WTC11 (cell line): Measurements from ENCODE around the gene RECK.

Experiments
- ESRRA ChIP-seq: sonication (generic); formaldehyde crosslinking; IDR thresholded peaks from 2 replicates; pipeline ENCODE4 v1.8.1; 2022; ENCODE audit warnings: mild to moderate bottlenecking, missing genetic modification reagents, borderline replicate concordance
- FOXP4 ChIP-seq: sonication (generic); formaldehyde crosslinking; IDR thresholded peaks from 2 replicates; pipeline ENCODE4 v1.8.0; 2022; ENCODE audit warnings: mild to moderate bottlenecking, missing genetic modification reagents
- TF ChIP-seq, protein P1 (sequence below): fragments of 200-600 bp; IDR thresholded peaks from 2 replicates; pipeline ENCODE4 v1.8.0; 2022; ENCODE audit warnings: antibody characterized with exemption

GRCh38 chr9:36102742-36103495 lies 66.2 kb downstream of the RECK start:
- TF ChIP-seq ESRRA (CRISPR knock-in tag) = no peak
- TF ChIP-seq FOXP4 (CRISPR knock-in tag) = no peak
- TF ChIP-seq, protein P1, sequence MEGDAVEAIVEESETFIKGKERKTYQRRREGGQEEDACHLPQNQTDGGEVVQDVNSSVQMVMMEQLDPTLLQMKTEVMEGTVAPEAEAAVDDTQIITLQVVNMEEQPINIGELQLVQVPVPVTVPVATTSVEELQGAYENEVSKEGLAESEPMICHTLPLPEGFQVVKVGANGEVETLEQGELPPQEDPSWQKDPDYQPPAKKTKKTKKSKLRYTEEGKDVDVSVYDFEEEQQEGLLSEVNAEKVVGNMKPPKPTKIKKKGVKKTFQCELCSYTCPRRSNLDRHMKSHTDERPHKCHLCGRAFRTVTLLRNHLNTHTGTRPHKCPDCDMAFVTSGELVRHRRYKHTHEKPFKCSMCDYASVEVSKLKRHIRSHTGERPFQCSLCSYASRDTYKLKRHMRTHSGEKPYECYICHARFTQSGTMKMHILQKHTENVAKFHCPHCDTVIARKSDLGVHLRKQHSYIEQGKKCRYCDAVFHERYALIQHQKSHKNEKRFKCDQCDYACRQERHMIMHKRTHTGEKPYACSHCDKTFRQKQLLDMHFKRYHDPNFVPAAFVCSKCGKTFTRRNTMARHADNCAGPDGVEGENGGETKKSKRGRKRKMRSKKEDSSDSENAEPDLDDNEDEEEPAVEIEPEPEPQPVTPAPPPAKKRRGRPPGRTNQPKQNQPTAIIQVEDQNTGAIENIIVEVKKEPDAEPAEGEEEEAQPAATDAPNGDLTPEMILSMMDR = peak; percentile 49
